Measurements from ENCODE around the gene MALAT1. TPM values are rescaled to one million over a fixed set of nuclear protein-coding genes. Genes with fewer than 3 reads are reported as not detected.

Gene MALAT1
- total and polyA plus RNA-seq, 10 of the 15 experiments (the other 5 are each of a cell fraction or from before 2014, with no cell fraction given) = 448 to 8,160 (median 2,019) TPM

DNA sequence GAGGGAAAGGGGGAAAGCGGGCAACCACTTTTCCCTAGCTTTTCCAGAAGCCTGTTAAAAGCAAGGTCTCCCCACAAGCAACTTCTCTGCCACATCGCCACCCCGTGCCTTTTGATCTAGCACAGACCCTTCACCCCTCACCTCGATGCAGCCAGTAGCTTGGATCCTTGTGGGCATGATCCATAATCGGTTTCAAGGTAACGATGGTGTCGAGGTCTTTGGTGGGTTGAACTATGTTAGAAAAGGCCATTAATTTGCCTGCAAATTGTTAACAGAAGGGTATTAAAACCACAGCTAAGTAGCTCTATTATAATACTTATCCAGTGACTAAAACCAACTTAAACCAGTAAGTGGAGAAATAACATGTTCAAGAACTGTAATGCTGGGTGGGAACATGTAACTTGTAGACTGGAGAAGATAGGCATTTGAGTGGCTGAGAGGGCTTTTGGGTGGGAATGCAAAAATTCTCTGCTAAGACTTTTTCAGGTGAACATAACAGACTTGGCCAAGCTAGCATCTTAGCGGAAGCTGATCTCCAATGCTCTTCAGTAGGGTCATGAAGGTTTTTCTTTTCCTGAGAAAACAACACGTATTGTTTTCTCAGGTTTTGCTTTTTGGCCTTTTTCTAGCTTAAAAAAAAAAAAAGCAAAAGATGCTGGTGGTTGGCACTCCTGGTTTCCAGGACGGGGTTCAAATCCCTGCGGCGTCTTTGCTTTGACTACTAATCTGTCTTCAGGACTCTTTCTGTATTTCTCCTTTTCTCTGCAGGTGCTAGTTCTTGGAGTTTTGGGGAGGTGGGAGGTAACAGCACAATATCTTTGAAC, 6.8 kb downstream of the MALAT1 start (continued):
- TF ChIP-seq, protein P1, sequence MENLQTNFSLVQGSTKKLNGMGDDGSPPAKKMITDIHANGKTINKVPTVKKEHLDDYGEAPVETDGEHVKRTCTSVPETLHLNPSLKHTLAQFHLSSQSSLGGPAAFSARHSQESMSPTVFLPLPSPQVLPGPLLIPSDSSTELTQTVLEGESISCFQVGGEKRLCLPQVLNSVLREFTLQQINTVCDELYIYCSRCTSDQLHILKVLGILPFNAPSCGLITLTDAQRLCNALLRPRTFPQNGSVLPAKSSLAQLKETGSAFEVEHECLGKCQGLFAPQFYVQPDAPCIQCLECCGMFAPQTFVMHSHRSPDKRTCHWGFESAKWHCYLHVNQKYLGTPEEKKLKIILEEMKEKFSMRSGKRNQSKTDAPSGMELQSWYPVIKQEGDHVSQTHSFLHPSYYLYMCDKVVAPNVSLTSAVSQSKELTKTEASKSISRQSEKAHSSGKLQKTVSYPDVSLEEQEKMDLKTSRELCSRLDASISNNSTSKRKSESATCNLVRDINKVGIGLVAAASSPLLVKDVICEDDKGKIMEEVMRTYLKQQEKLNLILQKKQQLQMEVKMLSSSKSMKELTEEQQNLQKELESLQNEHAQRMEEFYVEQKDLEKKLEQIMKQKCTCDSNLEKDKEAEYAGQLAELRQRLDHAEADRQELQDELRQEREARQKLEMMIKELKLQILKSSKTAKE (IDR thresholded peaks at IDR 0.05; ENCODE audit: low read depth, poor library complexity, severe bottlenecking) = no peak
- TF ChIP-seq TBL1XR1 (IDR thresholded peaks at IDR 0.05; ENCODE audit: low read depth, low read length) (no peak; the same call in 1 of the 2 replicates), KDM1A (IDR thresholded peaks at IDR 0.05; ENCODE audit: borderline replicate concordance) (no peak), BHLHE40 (IDR thresholded peaks at IDR 0.05; ENCODE audit: borderline replicate concordance in 1 of 2, low read depth in 2 of 2, low read length in 1 of 2) (peak in 1 of 2 experiments; percentile 1; a peak in 1 of 4 replicates), MTA2 (IDR thresholded peaks at IDR 0.05; ENCODE audit: low read depth) (no peak), NFIC (IDR thresholded peaks at IDR 0.05; ENCODE audit: low read depth, low read length) (no peak), FOXM1 (IDR thresholded peaks at IDR 0.05; ENCODE audit: low read depth, low read length) (no peak), ZNF274 (IDR thresholded peaks at IDR 0.05; ENCODE audit: insufficient read depth, insufficient read length) (no peak), PKNOX1 (IDR thresholded peaks at IDR 0.05) (no peak), ZBED1 (IDR thresholded peaks at IDR 0.05; ENCODE audit: borderline replicate concordance) (peak; percentile 12; the same call in 1 of the 2 replicates), JUND (IDR thresholded peaks at IDR 0.05; ENCODE audit: low read depth, low read length) (no peak), SPI1 (IDR thresholded peaks at IDR 0.05; ENCODE audit: borderline replicate concordance, insufficient read depth, low read depth, low read length) (no peak), MEF2B (IDR thresholded peaks at IDR 0.05; ENCODE audit: partially characterized antibody, poor library complexity, severe bottlenecking) (no peak), IKZF2 (IDR thresholded peaks at IDR 0.05) (no peak)
- TF ChIP-seq, protein P2, sequence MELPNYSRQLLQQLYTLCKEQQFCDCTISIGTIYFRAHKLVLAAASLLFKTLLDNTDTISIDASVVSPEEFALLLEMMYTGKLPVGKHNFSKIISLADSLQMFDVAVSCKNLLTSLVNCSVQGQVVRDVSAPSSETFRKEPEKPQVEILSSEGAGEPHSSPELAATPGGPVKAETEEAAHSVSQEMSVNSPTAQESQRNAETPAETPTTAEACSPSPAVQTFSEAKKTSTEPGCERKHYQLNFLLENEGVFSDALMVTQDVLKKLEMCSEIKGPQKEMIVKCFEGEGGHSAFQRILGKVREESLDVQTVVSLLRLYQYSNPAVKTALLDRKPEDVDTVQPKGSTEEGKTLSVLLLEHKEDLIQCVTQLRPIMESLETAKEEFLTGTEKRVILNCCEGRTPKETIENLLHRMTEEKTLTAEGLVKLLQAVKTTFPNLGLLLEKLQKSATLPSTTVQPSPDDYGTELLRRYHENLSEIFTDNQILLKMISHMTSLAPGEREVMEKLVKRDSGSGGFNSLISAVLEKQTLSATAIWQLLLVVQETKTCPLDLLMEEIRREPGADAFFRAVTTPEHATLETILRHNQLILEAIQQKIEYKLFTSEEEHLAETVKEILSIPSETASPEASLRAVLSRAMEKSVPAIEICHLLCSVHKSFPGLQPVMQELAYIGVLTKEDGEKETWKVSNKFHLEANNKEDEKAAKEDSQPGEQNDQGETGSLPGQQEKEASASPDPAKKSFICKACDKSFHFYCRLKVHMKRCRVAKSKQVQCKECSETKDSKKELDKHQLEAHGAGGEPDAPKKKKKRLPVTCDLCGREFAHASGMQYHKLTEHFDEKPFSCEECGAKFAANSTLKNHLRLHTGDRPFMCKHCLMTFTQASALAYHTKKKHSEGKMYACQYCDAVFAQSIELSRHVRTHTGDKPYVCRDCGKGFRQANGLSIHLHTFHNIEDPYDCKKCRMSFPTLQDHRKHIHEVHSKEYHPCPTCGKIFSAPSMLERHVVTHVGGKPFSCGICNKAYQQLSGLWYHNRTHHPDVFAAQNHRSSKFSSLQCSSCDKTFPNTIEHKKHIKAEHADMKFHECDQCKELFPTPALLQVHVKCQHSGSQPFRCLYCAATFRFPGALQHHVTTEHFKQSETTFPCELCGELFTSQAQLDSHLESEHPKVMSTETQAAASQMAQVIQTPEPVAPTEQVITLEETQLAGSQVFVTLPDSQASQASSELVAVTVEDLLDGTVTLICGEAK (IDR thresholded peaks at IDR 0.05; ENCODE audit: borderline replicate concordance) = no peak
- TF ChIP-seq, protein P3, sequence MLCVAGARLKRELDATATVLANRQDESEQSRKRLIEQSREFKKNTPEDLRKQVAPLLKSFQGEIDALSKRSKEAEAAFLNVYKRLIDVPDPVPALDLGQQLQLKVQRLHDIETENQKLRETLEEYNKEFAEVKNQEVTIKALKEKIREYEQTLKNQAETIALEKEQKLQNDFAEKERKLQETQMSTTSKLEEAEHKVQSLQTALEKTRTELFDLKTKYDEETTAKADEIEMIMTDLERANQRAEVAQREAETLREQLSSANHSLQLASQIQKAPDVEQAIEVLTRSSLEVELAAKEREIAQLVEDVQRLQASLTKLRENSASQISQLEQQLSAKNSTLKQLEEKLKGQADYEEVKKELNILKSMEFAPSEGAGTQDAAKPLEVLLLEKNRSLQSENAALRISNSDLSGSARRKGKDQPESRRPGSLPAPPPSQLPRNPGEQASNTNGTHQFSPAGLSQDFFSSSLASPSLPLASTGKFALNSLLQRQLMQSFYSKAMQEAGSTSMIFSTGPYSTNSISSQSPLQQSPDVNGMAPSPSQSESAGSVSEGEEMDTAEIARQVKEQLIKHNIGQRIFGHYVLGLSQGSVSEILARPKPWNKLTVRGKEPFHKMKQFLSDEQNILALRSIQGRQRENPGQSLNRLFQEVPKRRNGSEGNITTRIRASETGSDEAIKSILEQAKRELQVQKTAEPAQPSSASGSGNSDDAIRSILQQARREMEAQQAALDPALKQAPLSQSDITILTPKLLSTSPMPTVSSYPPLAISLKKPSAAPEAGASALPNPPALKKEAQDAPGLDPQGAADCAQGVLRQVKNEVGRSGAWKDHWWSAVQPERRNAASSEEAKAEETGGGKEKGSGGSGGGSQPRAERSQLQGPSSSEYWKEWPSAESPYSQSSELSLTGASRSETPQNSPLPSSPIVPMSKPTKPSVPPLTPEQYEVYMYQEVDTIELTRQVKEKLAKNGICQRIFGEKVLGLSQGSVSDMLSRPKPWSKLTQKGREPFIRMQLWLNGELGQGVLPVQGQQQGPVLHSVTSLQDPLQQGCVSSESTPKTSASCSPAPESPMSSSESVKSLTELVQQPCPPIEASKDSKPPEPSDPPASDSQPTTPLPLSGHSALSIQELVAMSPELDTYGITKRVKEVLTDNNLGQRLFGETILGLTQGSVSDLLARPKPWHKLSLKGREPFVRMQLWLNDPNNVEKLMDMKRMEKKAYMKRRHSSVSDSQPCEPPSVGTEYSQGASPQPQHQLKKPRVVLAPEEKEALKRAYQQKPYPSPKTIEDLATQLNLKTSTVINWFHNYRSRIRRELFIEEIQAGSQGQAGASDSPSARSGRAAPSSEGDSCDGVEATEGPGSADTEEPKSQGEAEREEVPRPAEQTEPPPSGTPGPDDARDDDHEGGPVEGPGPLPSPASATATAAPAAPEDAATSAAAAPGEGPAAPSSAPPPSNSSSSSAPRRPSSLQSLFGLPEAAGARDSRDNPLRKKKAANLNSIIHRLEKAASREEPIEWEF (IDR thresholded peaks at IDR 0.05; ENCODE audit: insufficient replicate concordance, low read depth, low read length) = no peak

Data from GM12878 (cell line).